ENCODE results near the gene GARIN3.
A peak's percentile ranks its signal among the peaks of the same experiment; 100 is the strongest.
"Not testable (repeated sequence)": the region's sequence is repeated elsewhere in the genome, so short reads cannot be mapped to it uniquely, and the experiment has no call there.

Gene GARIN3

GRCh38 chr5:157185122-157185521 lies 19.1 kb upstream of the GARIN3 start:
- DNase-seq (ENCODE audit: low spot score), result not testable (repeated sequence)

GRCh38 chr5:157184117-157184670 lies 18.1 kb upstream of the GARIN3 start:
- DNase-seq (ENCODE audit: low spot score), result no peak

- no peak for DNase-seq (ENCODE audit: low spot score)
Measured at GRCh38 chr5:157182143-157182757, 16.2 kb upstream of the GARIN3 start.

GRCh38 chr5:157180374-157181264 lies 14.6 kb upstream of the GARIN3 start, which contains the start of gene ITK:
Gene ITK, plus strand, starts transcription at chr5:157180840. Its CDS starts 138 bp downstream, at chr5:157180978.
- no peak for DNase-seq (ENCODE audit: low spot score)

DNA sequence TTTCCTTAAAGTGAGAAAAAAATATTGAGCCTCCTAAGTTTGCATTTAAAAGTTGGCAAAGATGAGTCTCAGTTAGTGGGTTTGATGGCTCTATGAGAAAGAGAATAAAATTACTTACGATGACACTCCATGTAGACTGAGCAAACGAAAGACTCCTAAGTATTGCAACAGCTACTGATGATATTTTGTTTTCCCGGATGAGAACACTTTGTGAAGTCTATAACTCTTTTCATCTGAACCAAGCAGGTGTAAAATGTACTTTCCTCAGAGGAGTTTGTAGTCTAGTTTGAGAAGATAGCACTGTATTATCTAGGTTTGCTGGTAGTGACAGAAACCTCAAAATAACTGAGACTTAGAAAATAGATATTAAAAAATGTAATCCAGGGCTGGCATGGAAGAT lies 12.9 kb upstream of the GARIN3 start:
- DNase-seq (ENCODE audit: low spot score), result no peak

DNA sequence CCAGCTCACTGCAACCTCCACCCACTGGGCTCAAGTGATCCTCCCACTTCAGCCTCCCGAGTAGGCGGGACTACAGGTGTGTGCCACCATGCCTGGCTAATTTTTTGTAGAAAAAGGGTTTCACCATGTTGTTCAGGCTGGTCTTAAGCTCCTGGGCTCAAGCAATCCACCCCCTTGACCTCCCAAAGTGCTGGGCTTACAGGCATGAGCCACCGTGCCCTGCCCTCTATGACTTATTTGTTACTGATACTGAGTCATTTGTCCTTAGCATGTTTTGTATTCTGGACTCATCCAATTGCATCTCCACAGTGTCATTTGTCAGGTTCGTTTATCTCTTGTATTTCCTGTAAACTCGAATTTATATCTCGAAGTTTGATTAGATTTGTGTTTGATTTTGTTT lies 11.9 kb upstream of the GARIN3 start:
- DNase-seq (ENCODE audit: low spot score), result no peak

- DNase-seq (ENCODE audit: low spot score), result no peak
Measured at GRCh38 chr5:157175071-157175612, 9.1 kb upstream of the GARIN3 start.

- no peak for DNase-seq (ENCODE audit: low spot score)
Measured at GRCh38 chr5:157172403-157172802, 6.3 kb upstream of the GARIN3 start.

DNA sequence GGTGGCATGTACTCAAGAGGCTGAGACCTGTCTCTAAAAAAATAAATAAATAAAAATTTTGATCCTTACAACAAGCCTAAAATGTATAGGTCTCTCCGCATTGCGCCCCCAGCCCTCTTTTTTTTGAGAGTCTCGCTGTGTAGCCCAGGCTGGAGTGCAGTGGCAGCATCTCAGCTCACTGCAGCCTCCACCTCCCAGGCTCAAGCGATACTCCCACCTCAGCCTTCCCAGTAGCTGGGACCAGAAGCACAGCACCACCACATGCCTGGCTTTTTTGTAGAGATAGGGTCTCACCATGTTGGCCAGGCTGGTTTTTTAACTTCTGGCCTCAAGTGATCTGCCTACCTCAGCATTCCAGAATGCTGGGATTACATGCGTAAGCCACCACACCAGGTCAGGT lies 2.2 kb upstream of the GARIN3 start:
- no peak for DNase-seq (ENCODE audit: low spot score)

DNA sequence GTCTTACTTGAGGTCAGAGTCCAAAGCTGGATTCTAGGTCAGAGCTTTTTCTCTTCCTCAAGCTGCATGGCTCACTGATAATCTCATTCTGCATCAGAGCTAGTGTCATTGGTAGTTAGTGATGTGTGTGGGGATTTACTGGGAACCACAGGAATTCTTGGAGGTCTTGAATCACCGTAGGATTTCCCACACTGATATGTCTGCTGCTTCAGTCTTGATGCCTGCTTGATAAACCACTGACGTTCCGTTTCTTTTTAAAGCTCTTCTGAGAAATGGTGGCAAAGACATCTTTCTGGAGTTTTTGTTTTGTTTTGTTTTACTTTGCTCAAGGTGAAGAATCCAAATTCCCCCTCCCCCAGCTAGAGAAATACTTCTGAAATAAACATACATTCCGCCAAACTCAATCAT lies 1.2 kb upstream of the GARIN3 start:
- DNase-seq (ENCODE audit: low spot score), result no peak

DNA sequence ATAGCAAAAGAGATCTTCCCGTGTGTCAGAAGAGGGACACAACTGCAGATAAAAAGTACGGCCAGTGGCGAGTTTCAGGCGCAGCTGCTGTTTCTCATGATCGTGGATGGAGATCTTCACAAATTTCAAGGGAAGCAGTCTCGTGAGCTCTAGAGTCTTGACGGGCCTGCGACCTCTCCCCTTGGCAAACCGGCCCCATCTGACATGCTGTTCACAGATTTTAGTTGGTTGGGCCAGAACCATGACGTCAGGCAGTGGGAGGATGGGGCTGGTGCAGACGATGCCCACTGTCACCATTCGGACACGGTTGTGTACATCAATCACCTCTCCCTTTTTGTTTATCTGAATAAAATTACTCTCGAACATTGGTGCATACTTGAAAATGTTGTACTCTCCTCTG lies 396 bp downstream of the GARIN3 start:
- no peak for DNase-seq (ENCODE audit: low spot score)

- no peak for DNase-seq (ENCODE audit: low spot score)
Measured at GRCh38 chr5:157165261-157165660, 803 bp downstream of the GARIN3 start.

- no peak for DNase-seq (ENCODE audit: low spot score)
Measured at GRCh38 chr5:157164521-157164920, 1.5 kb downstream of the GARIN3 start.

- no peak for DNase-seq (ENCODE audit: low spot score)
Measured at GRCh38 chr5:157162919-157163510, 3.0 kb downstream of the GARIN3 start.

GRCh38 chr5:157161996-157162395 lies 4.1 kb downstream of the GARIN3 start:
- DNase-seq (ENCODE audit: low spot score), result no peak

DNA sequence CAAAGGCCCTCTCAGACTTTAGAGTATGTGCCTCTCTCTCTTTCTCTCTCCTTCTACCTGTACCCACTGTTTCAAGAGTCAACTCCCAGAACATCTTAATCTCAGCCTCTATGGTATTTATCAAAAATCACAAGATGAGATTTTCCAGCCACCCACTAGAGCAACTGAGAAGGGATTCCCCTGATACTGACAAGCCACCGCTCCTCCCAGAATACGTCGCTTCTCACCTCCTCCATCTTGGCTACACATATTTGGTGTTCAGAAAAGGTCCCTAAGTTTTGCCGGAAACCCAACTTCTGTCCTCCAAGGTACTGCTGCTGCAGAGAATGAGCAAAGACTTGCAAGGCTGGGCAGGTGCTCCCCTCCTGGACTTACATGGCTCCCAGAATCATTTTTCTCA lies 6.1 kb downstream of the GARIN3 start:
- no peak for DNase-seq (ENCODE audit: low spot score)

- no peak for DNase-seq (ENCODE audit: low spot score)
Measured at GRCh38 chr5:157159209-157159751, 6.8 kb downstream of the GARIN3 start.

GRCh38 chr5:157157293-157157891 lies 8.7 kb downstream of the GARIN3 start:
- no peak for DNase-seq (ENCODE audit: low spot score)

DNA sequence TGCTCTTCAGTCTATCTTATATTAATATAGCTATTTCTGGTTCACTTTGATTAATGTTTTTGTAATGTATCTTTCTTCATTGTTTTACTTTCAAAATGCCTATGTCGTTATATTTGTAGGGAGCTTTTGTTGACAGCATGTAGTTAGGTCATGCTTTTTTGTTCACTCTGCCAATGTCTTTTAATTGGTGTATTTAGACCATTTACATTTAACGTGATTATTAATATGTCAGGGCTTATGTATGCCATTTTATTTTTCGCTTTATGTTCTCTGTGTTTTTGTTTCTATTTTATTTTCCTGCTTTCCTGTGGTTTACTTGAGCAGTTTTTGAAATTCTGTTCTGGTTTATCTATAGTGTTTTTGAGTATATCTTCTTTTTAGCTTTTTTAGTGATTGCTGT lies 10.8 kb downstream of the GARIN3 start:
- no peak for DNase-seq (ENCODE audit: low spot score)

GRCh38 chr5:157150995-157151394 lies 15.1 kb downstream of the GARIN3 start:
- DNase-seq (ENCODE audit: low spot score), result no peak

DNA sequence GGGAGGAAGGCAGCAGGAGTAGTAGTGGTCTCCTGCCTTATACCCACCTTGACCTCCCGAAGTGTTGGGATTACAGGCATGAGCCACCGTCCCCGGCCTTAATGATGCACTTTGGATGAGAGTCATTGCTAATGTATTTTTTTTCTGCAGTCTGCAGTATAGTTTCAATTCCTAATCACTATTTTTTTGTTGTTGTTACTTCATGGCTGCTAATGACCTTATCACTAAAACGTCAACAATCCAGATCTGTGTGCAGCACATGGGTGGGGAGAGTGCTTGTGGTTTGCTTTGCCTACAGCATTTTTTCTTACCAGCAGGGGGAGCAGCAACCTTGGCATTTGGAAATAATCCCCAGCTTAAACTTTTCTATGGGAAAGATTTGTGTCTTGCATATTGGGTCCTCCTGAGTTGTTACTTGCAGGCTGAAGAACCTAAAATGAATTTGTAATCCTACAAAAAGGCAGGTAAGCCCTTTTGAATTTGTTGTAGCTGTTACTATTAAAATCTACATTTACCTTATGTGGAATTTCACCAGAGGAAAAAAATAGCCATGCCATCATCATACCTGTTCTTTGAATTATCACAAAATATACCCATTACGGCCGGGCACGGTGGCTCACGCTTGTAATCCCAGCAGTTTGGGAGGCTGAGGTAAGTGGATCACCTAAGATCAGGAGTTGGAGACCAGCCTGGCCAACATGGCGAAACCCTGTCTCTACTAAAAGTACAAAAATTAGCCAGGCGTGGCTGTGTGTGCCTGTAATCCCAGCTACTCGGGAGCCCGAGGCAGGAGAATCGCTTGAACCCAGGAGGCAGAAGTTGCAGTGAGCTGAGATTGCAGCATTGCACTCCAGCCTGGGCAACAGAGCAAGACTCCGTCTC lies 17.1 kb downstream of the GARIN3 start:
- DNase-seq (ENCODE audit: low spot score), result peak; percentile 81
